WTC11 (cell line): ENCODE measurements around the gene PEX6. TPM values are rescaled to one million over a fixed set of nuclear protein-coding genes. Genes with fewer than 3 reads are reported as not detected.
A peak's percentile ranks its signal among the peaks of the same experiment; 100 is the strongest.

Source experiments
- ATAC-seq: fragments of 200-7000 bp; cut with Tn5 transposase; 2 replicates; pipeline ENCODE4 v1.10.0; 2021; ENCODE audit warnings: mild to moderate bottlenecking, moderate library complexity
- CTCF ChIA-PET: fragments of 300-600 bp; sonication (Branson Sonifier 250); formaldehyde crosslinking; loops from one replicate; lab custom pipeline; 2021; ENCODE audit warnings: antibody characterized with exemption; lab: Charles Lee
- POLR2A ChIA-PET: fragments of 350-600 bp; sonication (Branson Sonifier 250); formaldehyde crosslinking; loops from one replicate; lab custom pipeline; 2021; ENCODE audit warnings: antibody characterized with exemption; lab: Charles Lee
- DNase-seq: peaks from one replicate; pipeline ENCODE4 v3.0.0; 2021; ENCODE audit warnings: low spot score
- H3K27ac Mint-ChIP-seq: 2 replicates; pipeline ENCODE4 v1.8.0; 2021; ENCODE audit warnings: mixed read lengths
- H3K27me3 Mint-ChIP-seq: 2 replicates; pipeline ENCODE4 v1.8.0; 2021; ENCODE audit warnings: low read depth, mild to moderate bottlenecking, moderate library complexity, mixed read lengths
- H3K36me3 Mint-ChIP-seq: 2 replicates; pipeline ENCODE4 v1.8.0; 2021; ENCODE audit warnings: mixed read lengths
- H3K4me1 Mint-ChIP-seq: 2 replicates; pipeline ENCODE4 v1.8.0; 2022; ENCODE audit warnings: mixed read lengths
- H3K4me3 Mint-ChIP-seq: 2 replicates; pipeline ENCODE4 v1.8.0; 2021; ENCODE audit warnings: mild to moderate bottlenecking, moderate library complexity, mixed read lengths
- H3K9me3 Mint-ChIP-seq: 2 replicates; pipeline ENCODE4 v1.8.0; 2021; ENCODE audit warnings: mixed read lengths
- EMX1 ChIP-seq: fragments of 250-450 bp; sonication (Bioruptor Pico); IDR thresholded peaks from 2 replicates; pipeline ENCODE4 v1.8.0; 2021; ENCODE audit warnings: mild to moderate bottlenecking
- ESRRA ChIP-seq: sonication (generic); formaldehyde crosslinking; IDR thresholded peaks from 2 replicates; pipeline ENCODE4 v1.8.1; 2022; ENCODE audit warnings: mild to moderate bottlenecking, missing genetic modification reagents, borderline replicate concordance
- FOXK1 ChIP-seq: sonication (generic); formaldehyde crosslinking; IDR thresholded peaks from 2 replicates; pipeline ENCODE4 v1.8.0; 2022; ENCODE audit warnings: mild to moderate bottlenecking, moderate library complexity, missing genetic modification reagents
- KAT7 ChIP-seq: sonication (generic); formaldehyde crosslinking; IDR thresholded peaks from 2 replicates; pipeline ENCODE4 v1.8.1; 2023; ENCODE audit warnings: missing genetic modification reagents, mild to moderate bottlenecking, borderline replicate concordance
- NFYB ChIP-seq: sonication (generic); formaldehyde crosslinking; conservative IDR thresholded peaks from 2 replicates; pipeline ENCODE4 v1.8.0; 2022; ENCODE audit warnings: low read depth, missing genetic modification reagents
- OVOL2 ChIP-seq: fragments of 250-450 bp; sonication (Bioruptor Pico); IDR thresholded peaks from 2 replicates; pipeline ENCODE4 v1.9.0; 2021; ENCODE audit warnings: mild to moderate bottlenecking, borderline replicate concordance
- PRRX2 ChIP-seq: fragments of 250-450 bp; sonication (Bioruptor Pico); IDR thresholded peaks from 2 replicates; pipeline ENCODE4 v1.8.0; 2021; ENCODE audit warnings: mild to moderate bottlenecking
- SP1 ChIP-seq: sonication (generic); formaldehyde crosslinking; conservative IDR thresholded peaks from 2 replicates; pipeline ENCODE4 v1.8.1; 2022; ENCODE audit warnings: missing genetic modification reagents
- ZNF138 ChIP-seq: sonication (generic); formaldehyde crosslinking; conservative IDR thresholded peaks from 2 replicates; pipeline ENCODE4 v1.8.1; 2022; ENCODE audit warnings: mild to moderate bottlenecking, moderate library complexity, missing genetic modification reagents
- ZNF263 ChIP-seq: sonication (generic); formaldehyde crosslinking; IDR thresholded peaks from 2 replicates; pipeline ENCODE4 v1.8.1; 2022; ENCODE audit warnings: low read depth, mild to moderate bottlenecking, moderate library complexity, missing genetic modification reagents
- total RNA-seq: library from RNA; stranded (reverse); gene quantifications from 3 replicates; pipeline ENCODE4 v1.2.3, GENCODE V29; 2021
- TF ChIP-seq, protein P1 (sequence below): sonication (generic); formaldehyde crosslinking; IDR thresholded peaks from 2 replicates; pipeline ENCODE4 v1.8.1; 2023; ENCODE audit warnings: mild to moderate bottlenecking, moderate library complexity, missing genetic modification reagents
- TF ChIP-seq, protein P2 (sequence below): sonication (generic); formaldehyde crosslinking; IDR thresholded peaks from 2 replicates; pipeline ENCODE4 v1.8.1; 2022; ENCODE audit warnings: low read depth, mild to moderate bottlenecking, moderate library complexity, missing genetic modification reagents, borderline replicate concordance
- TF ChIP-seq, protein P3 (sequence below): fragments of 250-450 bp; sonication (Bioruptor Pico); IDR thresholded peaks from 2 replicates; pipeline ENCODE4 v1.9.0; 2021; ENCODE audit warnings: mild to moderate bottlenecking
- TF ChIP-seq, protein P4 (sequence below): sonication (generic); formaldehyde crosslinking; IDR thresholded peaks from 2 replicates; pipeline ENCODE4 v1.8.0; 2022; ENCODE audit warnings: mild to moderate bottlenecking, missing genetic modification reagents
- TF ChIP-seq, protein P5 (sequence below): fragments of 250-450 bp; sonication (Bioruptor Pico); IDR thresholded peaks from 2 replicates; pipeline ENCODE4 v1.9.0; 2021; ENCODE audit warnings: mild to moderate bottlenecking
- TF ChIP-seq, protein P6 (sequence below): sonication (generic); formaldehyde crosslinking; conservative IDR thresholded peaks from 2 replicates; pipeline ENCODE4 v1.8.1; 2023; ENCODE audit warnings: mild to moderate bottlenecking, low read depth, missing genetic modification reagents, moderate library complexity
- TF ChIP-seq, protein P7 (sequence below): sonication (generic); formaldehyde crosslinking; IDR thresholded peaks from 2 replicates; pipeline ENCODE4 v1.8.0; 2023; ENCODE audit warnings: missing genetic modification reagents, mild to moderate bottlenecking, borderline replicate concordance

Gene PEX6
- total RNA-seq, 1 experiment from 2014 or later, result 8.2 TPM

DNA sequence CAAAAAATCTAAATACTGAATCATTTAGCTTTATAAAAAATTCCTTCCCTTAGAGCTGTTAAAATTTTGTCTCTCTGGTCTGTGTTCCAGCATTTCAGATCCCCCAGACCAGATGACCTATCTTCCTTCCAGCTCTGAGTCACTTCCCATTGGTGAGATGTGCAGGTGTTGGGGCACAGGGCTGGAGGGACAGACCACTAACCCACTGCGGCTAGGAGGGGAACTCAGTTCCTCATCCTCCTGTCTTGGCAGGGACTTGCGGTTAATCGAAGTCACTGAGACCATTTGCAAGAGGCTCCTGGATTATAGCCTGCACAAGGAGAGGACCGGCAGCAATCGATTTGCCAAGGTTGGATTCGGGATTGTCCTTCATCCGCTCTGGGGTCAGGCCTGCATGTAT is 43.7 kb downstream of the PEX6 start (continued):
- TF ChIP-seq, protein P1, sequence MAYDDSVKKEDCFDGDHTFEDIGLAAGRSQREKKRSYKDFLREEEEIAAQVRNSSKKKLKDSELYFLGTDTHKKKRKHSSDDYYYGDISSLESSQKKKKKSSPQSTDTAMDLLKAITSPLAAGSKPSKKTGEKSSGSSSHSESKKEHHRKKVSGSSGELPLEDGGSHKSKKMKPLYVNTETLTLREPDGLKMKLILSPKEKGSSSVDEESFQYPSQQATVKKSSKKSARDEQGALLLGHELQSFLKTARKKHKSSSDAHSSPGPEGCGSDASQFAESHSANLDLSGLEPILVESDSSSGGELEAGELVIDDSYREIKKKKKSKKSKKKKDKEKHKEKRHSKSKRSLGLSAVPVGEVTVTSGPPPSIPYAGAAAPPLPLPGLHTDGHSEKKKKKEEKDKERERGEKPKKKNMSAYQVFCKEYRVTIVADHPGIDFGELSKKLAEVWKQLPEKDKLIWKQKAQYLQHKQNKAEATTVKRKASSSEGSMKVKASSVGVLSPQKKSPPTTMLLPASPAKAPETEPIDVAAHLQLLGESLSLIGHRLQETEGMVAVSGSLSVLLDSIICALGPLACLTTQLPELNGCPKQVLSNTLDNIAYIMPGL (CRISPR knock-in tag), result no peak
- TF ChIP-seq, protein P2, sequence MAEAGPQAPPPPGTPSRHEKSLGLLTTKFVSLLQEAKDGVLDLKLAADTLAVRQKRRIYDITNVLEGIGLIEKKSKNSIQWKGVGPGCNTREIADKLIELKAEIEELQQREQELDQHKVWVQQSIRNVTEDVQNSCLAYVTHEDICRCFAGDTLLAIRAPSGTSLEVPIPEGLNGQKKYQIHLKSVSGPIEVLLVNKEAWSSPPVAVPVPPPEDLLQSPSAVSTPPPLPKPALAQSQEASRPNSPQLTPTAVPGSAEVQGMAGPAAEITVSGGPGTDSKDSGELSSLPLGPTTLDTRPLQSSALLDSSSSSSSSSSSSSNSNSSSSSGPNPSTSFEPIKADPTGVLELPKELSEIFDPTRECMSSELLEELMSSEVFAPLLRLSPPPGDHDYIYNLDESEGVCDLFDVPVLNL (CRISPR knock-in tag), result no peak
- TF ChIP-seq FOXK1, result no peak
- TF ChIP-seq, protein P3, sequence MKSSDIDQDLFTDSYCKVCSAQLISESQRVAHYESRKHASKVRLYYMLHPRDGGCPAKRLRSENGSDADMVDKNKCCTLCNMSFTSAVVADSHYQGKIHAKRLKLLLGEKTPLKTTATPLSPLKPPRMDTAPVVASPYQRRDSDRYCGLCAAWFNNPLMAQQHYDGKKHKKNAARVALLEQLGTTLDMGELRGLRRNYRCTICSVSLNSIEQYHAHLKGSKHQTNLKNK (CRISPR knock-in tag), result no peak

DNA sequence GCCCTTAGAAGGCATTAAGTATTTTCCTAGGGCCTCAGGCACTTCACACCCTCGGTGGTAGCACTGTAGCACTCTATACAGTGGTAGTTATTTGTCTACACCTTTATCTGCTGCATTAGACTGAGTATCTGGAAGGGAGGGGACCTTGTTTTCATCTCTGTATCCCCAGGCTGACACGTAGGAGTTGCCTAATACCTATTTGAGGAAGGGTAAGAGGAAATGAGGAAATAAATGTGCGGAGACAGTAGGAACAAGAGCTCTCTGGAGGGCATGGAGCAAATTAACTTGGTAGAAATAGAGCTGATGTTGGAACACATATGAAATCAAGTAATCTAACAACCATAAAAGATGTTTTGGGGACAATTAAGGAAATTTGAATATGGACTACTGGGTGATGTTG is 45.8 kb downstream of the PEX6 start:
- peaks cover 33% of the 10 kb centered on the region for H3K4me1 Mint-ChIP-seq
- no peak for ATAC-seq
- TF ChIP-seq, protein P4, sequence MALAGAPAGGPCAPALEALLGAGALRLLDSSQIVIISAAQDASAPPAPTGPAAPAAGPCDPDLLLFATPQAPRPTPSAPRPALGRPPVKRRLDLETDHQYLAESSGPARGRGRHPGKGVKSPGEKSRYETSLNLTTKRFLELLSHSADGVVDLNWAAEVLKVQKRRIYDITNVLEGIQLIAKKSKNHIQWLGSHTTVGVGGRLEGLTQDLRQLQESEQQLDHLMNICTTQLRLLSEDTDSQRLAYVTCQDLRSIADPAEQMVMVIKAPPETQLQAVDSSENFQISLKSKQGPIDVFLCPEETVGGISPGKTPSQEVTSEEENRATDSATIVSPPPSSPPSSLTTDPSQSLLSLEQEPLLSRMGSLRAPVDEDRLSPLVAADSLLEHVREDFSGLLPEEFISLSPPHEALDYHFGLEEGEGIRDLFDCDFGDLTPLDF (CRISPR knock-in tag), result no peak
- TF ChIP-seq ZNF138, result no peak
- no peak for TF ChIP-seq SP1 (CRISPR knock-in tag)
- no peak for TF ChIP-seq ESRRA (CRISPR knock-in tag)
- TF ChIP-seq OVOL2 (CRISPR knock-in tag), result no peak
- TF ChIP-seq, protein P5, sequence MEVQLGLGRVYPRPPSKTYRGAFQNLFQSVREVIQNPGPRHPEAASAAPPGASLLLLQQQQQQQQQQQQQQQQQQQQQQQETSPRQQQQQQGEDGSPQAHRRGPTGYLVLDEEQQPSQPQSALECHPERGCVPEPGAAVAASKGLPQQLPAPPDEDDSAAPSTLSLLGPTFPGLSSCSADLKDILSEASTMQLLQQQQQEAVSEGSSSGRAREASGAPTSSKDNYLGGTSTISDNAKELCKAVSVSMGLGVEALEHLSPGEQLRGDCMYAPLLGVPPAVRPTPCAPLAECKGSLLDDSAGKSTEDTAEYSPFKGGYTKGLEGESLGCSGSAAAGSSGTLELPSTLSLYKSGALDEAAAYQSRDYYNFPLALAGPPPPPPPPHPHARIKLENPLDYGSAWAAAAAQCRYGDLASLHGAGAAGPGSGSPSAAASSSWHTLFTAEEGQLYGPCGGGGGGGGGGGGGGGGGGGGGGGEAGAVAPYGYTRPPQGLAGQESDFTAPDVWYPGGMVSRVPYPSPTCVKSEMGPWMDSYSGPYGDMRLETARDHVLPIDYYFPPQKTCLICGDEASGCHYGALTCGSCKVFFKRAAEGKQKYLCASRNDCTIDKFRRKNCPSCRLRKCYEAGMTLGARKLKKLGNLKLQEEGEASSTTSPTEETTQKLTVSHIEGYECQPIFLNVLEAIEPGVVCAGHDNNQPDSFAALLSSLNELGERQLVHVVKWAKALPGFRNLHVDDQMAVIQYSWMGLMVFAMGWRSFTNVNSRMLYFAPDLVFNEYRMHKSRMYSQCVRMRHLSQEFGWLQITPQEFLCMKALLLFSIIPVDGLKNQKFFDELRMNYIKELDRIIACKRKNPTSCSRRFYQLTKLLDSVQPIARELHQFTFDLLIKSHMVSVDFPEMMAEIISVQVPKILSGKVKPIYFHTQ (CRISPR knock-in tag), result no peak
- no peak for TF ChIP-seq NFYB (CRISPR knock-in tag)
- no peak for TF ChIP-seq KAT7
- H3K27ac Mint-ChIP-seq, result peak overlapping the region; percentile 11; the same call in 1 of the 2 replicates
- no peaks in the 10 kb centered on the region for H3K9me3 Mint-ChIP-seq
- DNase-seq, result no peak
- CTCF ChIA-PET, result interaction anchor here (0.5 to 0.7 kb wide), 2 partner anchors 22 to 217 kb away, joined by 3 to 5 read pairs; no protein-coding TSS in a partner anchor
- no peak overlapping the region for H3K4me3 Mint-ChIP-seq
- POLR2A ChIA-PET, result interaction anchor here (1.0 kb wide), 1 partner anchor 21 kb away, joined by 3 read pairs; no protein-coding TSS in a partner anchor
- peaks cover 2% of the 10 kb centered on the region; the same call in 1 of the 2 replicates for H3K27me3 Mint-ChIP-seq
- peaks cover 47% of the 10 kb centered on the region for H3K36me3 Mint-ChIP-seq

DNA sequence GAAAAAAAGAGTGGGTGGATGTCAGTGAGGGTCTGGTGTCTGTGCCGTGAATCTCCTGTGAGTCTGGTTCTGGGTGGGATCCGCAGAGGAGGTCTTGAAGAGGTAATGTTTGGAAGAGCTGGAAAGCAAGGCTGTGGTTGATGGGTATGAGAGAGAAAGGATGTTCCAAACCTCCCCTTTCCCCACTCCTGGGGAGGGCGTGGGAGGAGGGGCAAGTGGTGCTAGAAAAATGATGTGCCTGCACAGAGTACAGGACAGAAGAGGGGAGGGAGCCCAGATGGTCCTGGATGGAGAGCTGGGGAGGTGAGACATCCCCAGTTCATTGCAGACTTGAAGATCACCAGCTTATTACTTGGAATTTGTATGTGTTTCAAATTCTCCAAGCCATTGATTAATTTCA is 46.6 kb downstream of the PEX6 start:
- H3K9me3 Mint-ChIP-seq, result no peaks in the 10 kb centered on the region
- POLR2A ChIA-PET, result no interaction called here
- CTCF ChIA-PET, result interaction anchor here (0.5 to 1.4 kb wide), 3 partner anchors 21 to 296 kb away, joined by 3 to 5 read pairs (median 3); partner anchors contain the start of gene DNPH1
- DNase-seq (no peak), ATAC-seq (no peak)
- H3K4me3 Mint-ChIP-seq, result no peak overlapping the region
- H3K27ac Mint-ChIP-seq, result peak overlapping the region; percentile 11
- H3K27me3 Mint-ChIP-seq, result no peaks in the 10 kb centered on the region
- peaks cover 39% of the 10 kb centered on the region for H3K36me3 Mint-ChIP-seq
- H3K4me1 Mint-ChIP-seq, result peaks cover 34% of the 10 kb centered on the region
- TF ChIP-seq PRRX2 (CRISPR knock-in tag) (no peak), NFYB (CRISPR knock-in tag) (no peak), ZNF263 (no peak), EMX1 (no peak)
- TF ChIP-seq, protein P6, sequence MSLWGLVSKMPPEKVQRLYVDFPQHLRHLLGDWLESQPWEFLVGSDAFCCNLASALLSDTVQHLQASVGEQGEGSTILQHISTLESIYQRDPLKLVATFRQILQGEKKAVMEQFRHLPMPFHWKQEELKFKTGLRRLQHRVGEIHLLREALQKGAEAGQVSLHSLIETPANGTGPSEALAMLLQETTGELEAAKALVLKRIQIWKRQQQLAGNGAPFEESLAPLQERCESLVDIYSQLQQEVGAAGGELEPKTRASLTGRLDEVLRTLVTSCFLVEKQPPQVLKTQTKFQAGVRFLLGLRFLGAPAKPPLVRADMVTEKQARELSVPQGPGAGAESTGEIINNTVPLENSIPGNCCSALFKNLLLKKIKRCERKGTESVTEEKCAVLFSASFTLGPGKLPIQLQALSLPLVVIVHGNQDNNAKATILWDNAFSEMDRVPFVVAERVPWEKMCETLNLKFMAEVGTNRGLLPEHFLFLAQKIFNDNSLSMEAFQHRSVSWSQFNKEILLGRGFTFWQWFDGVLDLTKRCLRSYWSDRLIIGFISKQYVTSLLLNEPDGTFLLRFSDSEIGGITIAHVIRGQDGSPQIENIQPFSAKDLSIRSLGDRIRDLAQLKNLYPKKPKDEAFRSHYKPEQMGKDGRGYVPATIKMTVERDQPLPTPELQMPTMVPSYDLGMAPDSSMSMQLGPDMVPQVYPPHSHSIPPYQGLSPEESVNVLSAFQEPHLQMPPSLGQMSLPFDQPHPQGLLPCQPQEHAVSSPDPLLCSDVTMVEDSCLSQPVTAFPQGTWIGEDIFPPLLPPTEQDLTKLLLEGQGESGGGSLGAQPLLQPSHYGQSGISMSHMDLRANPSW (CRISPR knock-in tag), result no peak
- TF ChIP-seq, protein P7, sequence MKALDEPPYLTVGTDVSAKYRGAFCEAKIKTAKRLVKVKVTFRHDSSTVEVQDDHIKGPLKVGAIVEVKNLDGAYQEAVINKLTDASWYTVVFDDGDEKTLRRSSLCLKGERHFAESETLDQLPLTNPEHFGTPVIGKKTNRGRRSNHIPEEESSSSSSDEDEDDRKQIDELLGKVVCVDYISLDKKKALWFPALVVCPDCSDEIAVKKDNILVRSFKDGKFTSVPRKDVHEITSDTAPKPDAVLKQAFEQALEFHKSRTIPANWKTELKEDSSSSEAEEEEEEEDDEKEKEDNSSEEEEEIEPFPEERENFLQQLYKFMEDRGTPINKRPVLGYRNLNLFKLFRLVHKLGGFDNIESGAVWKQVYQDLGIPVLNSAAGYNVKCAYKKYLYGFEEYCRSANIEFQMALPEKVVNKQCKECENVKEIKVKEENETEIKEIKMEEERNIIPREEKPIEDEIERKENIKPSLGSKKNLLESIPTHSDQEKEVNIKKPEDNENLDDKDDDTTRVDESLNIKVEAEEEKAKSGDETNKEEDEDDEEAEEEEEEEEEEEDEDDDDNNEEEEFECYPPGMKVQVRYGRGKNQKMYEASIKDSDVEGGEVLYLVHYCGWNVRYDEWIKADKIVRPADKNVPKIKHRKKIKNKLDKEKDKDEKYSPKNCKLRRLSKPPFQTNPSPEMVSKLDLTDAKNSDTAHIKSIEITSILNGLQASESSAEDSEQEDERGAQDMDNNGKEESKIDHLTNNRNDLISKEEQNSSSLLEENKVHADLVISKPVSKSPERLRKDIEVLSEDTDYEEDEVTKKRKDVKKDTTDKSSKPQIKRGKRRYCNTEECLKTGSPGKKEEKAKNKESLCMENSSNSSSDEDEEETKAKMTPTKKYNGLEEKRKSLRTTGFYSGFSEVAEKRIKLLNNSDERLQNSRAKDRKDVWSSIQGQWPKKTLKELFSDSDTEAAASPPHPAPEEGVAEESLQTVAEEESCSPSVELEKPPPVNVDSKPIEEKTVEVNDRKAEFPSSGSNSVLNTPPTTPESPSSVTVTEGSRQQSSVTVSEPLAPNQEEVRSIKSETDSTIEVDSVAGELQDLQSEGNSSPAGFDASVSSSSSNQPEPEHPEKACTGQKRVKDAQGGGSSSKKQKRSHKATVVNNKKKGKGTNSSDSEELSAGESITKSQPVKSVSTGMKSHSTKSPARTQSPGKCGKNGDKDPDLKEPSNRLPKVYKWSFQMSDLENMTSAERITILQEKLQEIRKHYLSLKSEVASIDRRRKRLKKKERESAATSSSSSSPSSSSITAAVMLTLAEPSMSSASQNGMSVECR, result no peak
